ENCODE measurements around the gene BARX1.

The BARX1 gene

GRCh38 chr9:93960221-93960970, 5.2 kb upstream of the BARX1 start:
- H3K27ac ChIP-seq = no peak overlapping the region
- no peaks in the 10 kb centered on the region for H3K9me3 ChIP-seq (ENCODE audit: severe bottlenecking)
- H3K4me3 ChIP-seq (ENCODE audit: low read depth, low read length) = no peak overlapping the region
- no peaks in the 10 kb centered on the region for H3K36me3 ChIP-seq
- DNase-seq = no peak
- TF ChIP-seq, protein P1, sequence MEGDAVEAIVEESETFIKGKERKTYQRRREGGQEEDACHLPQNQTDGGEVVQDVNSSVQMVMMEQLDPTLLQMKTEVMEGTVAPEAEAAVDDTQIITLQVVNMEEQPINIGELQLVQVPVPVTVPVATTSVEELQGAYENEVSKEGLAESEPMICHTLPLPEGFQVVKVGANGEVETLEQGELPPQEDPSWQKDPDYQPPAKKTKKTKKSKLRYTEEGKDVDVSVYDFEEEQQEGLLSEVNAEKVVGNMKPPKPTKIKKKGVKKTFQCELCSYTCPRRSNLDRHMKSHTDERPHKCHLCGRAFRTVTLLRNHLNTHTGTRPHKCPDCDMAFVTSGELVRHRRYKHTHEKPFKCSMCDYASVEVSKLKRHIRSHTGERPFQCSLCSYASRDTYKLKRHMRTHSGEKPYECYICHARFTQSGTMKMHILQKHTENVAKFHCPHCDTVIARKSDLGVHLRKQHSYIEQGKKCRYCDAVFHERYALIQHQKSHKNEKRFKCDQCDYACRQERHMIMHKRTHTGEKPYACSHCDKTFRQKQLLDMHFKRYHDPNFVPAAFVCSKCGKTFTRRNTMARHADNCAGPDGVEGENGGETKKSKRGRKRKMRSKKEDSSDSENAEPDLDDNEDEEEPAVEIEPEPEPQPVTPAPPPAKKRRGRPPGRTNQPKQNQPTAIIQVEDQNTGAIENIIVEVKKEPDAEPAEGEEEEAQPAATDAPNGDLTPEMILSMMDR (IDR thresholded peaks at IDR 0.05; ENCODE audit: low read depth, low read length) = no peak
- peaks cover 51% of the 10 kb centered on the region for H3K27me3 ChIP-seq (ENCODE audit: insufficient read depth, low read depth, severe bottlenecking)

- TF ChIP-seq, protein P1 (IDR thresholded peaks at IDR 0.05; ENCODE audit: low read depth, low read length) = no peak
- H3K27me3 ChIP-seq (ENCODE audit: insufficient read depth, low read depth, severe bottlenecking) = peaks cover 52% of the 10 kb centered on the region
- no peak for DNase-seq
- no peak overlapping the region for H3K27ac ChIP-seq
- H3K4me3 ChIP-seq (ENCODE audit: low read depth, low read length) = no peak overlapping the region
- H3K9me3 ChIP-seq (ENCODE audit: severe bottlenecking) = no peaks in the 10 kb centered on the region
- no peaks in the 10 kb centered on the region for H3K36me3 ChIP-seq
Observed at GRCh38 chr9:93959739-93960154, 4.6 kb upstream of the BARX1 start.

- Histone ChIP-seq H3K27me3 (ENCODE audit: insufficient read depth, low read depth, severe bottlenecking) (peaks cover 59% of the 10 kb centered on the region), H3K27ac (no peak overlapping the region), H3K9me3 (ENCODE audit: severe bottlenecking) (peaks cover 4% of the 10 kb centered on the region), H3K36me3 (no peaks in the 10 kb centered on the region), H3K4me3 (ENCODE audit: low read depth, low read length) (no peak overlapping the region)
- DNase-seq = no peak
- TF ChIP-seq, protein P1 (IDR thresholded peaks at IDR 0.05; ENCODE audit: low read depth, low read length) = no peak
Observed at GRCh38 chr9:93958819-93959682, 3.9 kb upstream of the BARX1 start.

DNA sequence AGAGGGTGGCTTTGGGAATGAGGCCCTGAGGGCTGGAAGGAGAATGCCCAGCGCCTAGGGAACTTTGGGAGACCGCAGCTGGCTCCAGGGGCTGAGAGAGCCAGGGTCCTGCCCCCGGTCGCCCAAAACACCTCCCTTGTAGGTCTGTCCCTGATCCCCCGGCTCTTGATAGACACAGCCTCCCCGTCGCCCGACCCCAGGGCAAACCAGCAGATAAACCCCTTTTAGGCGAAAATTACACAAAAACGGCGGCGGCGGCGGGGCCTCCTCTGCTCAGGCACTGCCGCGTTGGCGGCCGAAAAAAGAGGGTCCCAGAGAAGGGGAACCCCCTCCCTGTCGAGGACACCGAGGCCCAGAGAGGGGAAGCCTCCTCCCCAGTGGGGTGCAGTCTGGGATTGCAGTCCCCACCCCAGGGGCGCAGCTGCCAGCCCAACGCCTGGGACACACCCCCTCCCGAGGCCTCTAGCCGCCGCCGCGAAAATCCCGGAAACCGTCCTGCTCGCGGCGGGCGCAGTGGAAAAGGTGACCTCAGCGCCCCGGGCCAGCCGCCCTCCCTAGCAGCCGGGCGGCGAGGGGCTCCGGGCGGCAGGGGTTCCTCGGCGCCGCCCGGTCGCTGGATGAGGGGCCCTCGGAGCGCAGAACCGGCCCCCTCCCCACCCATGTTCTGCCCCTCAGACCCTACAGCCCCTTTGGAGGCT, 3.1 kb upstream of the BARX1 start:
- Histone ChIP-seq H3K27me3 (ENCODE audit: insufficient read depth, low read depth, severe bottlenecking) (peaks cover 66% of the 10 kb centered on the region), H3K4me3 (ENCODE audit: low read depth, low read length) (no peak overlapping the region)
- no peak for DNase-seq

GRCh38 chr9:93955981-93956784, 1.0 kb upstream of the BARX1 start:
- Histone ChIP-seq H3K36me3 (no peaks in the 10 kb centered on the region), H3K4me3 (ENCODE audit: low read depth, low read length) (peak overlapping the region; percentile 44), H3K27me3 (ENCODE audit: insufficient read depth, low read depth, severe bottlenecking) (peaks cover 81% of the 10 kb centered on the region), H3K9me3 (ENCODE audit: severe bottlenecking) (peaks cover 7% of the 10 kb centered on the region), H3K27ac (no peak overlapping the region)
- TF ChIP-seq, protein P1 (IDR thresholded peaks at IDR 0.05; ENCODE audit: low read depth, low read length) = no peak
- no peak for DNase-seq

More for the DNA sequence above, 3.1 kb upstream of the BARX1 start:
- Histone ChIP-seq H3K36me3 (no peaks in the 10 kb centered on the region), H3K27ac (no peak overlapping the region), H3K9me3 (ENCODE audit: severe bottlenecking) (peaks cover 4% of the 10 kb centered on the region)
- TF ChIP-seq, protein P1 (IDR thresholded peaks at IDR 0.05; ENCODE audit: low read depth, low read length) = no peak

Measured in WERI-Rb-1 (cell line).